ENCODE measurements around the gene BCL2L14.
"Not testable (repeated sequence)": the region's sequence is repeated elsewhere in the genome, so short reads cannot be mapped to it uniquely, and the experiment has no call there.

- TF ChIP-seq CTCF (conservative IDR thresholded peaks at IDR 0.05; ENCODE audit: low read depth, low read length); POLR2A (IDR thresholded peaks at IDR 0.05; ENCODE audit: low read depth, low read length); CEBPB (IDR thresholded peaks at IDR 0.05; ENCODE audit: low read depth, low read length); RCOR1 (IDR thresholded peaks at IDR 0.05; ENCODE audit: insufficient replicate concordance, low read length): not testable (repeated sequence)
Measured at GRCh38 chr12:12144531-12144930, 73.8 kb downstream of the BCL2L14 start.
